Measurements from ENCODE around the gene ANKRD60.

ANKRD60 gene

DNA sequence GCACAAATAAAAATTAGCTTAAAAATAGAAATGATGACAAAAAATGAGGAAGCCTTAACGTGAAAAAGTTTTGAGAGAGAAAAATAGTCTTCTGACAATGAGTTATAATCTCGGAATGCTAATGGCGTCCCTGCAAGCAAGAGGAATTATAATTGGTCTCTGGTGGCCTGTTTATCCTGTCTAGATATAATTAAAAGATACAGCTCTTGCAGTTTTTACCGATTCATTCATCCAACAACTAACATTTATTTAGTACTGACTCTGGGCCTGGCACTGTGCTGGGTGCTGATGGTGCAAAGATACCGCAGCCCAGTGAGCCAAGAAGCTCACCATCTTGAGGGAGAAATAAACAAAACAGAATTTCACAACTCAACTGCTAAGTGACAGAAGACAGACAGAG lies 31.6 kb upstream of the ANKRD60 start:
- Histone ChIP-seq H3K4me3 (ENCODE audit: low read depth in 1 of 2, low read length in 1 of 2) (no peak overlapping the region), H3K9me3 (no peaks in the 10 kb centered on the region), H3K27ac (no peak overlapping the region), H3K36me3 (peaks cover 37% of the 10 kb centered on the region), H3K27me3 (no peaks in the 10 kb centered on the region), H3K4me1 (ENCODE audit: control insufficient read depth in 1 of 2, insufficient read depth in 1 of 2, low read depth in 1 of 2, low read length in 1 of 2) (peaks cover 8 to 11% of the 10 kb centered on the region in 2 experiments)
- TF ChIP-seq, protein P1, sequence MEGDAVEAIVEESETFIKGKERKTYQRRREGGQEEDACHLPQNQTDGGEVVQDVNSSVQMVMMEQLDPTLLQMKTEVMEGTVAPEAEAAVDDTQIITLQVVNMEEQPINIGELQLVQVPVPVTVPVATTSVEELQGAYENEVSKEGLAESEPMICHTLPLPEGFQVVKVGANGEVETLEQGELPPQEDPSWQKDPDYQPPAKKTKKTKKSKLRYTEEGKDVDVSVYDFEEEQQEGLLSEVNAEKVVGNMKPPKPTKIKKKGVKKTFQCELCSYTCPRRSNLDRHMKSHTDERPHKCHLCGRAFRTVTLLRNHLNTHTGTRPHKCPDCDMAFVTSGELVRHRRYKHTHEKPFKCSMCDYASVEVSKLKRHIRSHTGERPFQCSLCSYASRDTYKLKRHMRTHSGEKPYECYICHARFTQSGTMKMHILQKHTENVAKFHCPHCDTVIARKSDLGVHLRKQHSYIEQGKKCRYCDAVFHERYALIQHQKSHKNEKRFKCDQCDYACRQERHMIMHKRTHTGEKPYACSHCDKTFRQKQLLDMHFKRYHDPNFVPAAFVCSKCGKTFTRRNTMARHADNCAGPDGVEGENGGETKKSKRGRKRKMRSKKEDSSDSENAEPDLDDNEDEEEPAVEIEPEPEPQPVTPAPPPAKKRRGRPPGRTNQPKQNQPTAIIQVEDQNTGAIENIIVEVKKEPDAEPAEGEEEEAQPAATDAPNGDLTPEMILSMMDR (IDR thresholded peaks at IDR 0.05) = no peak

DNA sequence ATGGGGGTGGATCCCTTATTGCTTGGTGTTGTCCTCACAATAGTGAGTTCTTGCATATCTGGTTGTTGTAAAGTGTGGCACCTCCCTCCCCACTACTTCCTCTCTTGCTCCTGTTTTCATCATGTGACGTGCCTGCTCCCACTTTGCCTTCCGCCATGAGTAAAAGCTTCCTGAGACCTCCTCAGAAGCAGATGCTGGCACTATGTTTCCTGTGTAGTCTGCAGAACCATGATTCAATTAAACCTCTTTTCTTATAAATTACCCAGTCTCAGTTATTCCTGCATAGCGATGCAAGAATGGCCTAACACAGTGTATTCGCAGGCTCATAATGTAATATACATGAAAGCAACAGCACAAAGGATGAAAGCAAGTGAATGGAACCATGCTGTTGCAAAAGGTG lies 28.4 kb upstream of the ANKRD60 start:
- no peaks in the 10 kb centered on the region for H3K27me3 ChIP-seq
- H3K4me3 ChIP-seq (ENCODE audit: low read depth in 1 of 2, low read length in 1 of 2) = no peak overlapping the region
- peak overlapping the region; percentile 52 for H3K27ac ChIP-seq
- peaks cover 9% of the 10 kb centered on the region for H3K36me3 ChIP-seq
- no peaks in the 10 kb centered on the region for H3K9me3 ChIP-seq
- H3K4me1 ChIP-seq (ENCODE audit: control insufficient read depth in 1 of 2, insufficient read depth in 1 of 2, low read depth in 1 of 2, low read length in 1 of 2) = peaks cover 8 to 11% of the 10 kb centered on the region in 2 experiments
- TF ChIP-seq, protein P1 (IDR thresholded peaks at IDR 0.05) = no peak

DNA sequence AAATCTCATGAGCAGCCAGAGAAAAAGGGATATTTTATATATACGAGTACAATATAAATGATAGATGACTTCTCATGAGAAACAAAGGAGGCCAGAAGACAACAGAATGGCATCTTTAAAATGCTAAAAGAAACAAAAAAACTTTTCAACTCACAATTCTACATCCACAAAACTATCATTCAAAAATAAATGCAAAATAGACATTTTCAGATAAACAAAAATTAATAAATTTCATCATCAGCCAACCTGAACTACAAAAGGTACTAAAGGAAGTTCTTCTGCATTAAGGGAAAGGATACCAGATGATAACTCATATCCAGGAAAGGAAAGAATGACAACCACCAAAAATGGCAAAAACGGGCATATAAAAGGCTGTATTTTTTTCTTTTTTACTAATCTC lies 27.9 kb upstream of the ANKRD60 start:
- Histone ChIP-seq H3K36me3 (peaks cover 8% of the 10 kb centered on the region), H3K4me1 (ENCODE audit: control insufficient read depth in 1 of 2, insufficient read depth in 1 of 2, low read depth in 1 of 2, low read length in 1 of 2) (peaks cover 8 to 11% of the 10 kb centered on the region in 2 experiments), H3K27ac (peak overlapping the region; percentile 52), H3K27me3 (no peaks in the 10 kb centered on the region), H3K4me3 (ENCODE audit: low read depth in 1 of 2, low read length in 1 of 2) (no peak overlapping the region), H3K9me3 (no peaks in the 10 kb centered on the region)
- TF ChIP-seq, protein P1 (IDR thresholded peaks at IDR 0.05) = no peak

DNA sequence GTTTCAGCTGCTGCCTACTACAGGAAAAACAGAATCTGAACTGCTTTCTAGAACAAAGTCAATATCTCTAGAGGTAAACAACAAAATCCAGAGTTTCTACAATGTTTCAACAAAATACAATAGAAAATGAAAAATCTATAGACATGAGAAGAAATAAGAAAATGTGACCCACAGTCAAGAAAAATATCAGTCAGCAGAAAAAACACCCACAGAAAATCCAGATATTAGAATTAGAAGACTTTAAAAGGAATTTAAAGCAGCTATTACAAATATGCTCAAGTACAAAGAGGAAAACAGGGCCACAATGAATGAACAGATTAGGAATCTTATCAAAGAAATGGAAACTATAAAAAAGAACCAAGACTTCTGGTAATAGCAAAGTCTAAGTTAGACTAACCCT lies 26.4 kb upstream of the ANKRD60 start:
- Histone ChIP-seq H3K4me1 (ENCODE audit: control insufficient read depth in 1 of 2, insufficient read depth in 1 of 2, low read depth in 1 of 2, low read length in 1 of 2) (peaks cover 8 to 11% of the 10 kb centered on the region in 2 experiments), H3K27ac (no peak overlapping the region), H3K9me3 (no peaks in the 10 kb centered on the region), H3K4me3 (ENCODE audit: low read depth in 1 of 2, low read length in 1 of 2) (no peak overlapping the region), H3K27me3 (no peaks in the 10 kb centered on the region), H3K36me3 (peaks cover 14% of the 10 kb centered on the region)
- TF ChIP-seq, protein P1 (IDR thresholded peaks at IDR 0.05) = no peak

DNA sequence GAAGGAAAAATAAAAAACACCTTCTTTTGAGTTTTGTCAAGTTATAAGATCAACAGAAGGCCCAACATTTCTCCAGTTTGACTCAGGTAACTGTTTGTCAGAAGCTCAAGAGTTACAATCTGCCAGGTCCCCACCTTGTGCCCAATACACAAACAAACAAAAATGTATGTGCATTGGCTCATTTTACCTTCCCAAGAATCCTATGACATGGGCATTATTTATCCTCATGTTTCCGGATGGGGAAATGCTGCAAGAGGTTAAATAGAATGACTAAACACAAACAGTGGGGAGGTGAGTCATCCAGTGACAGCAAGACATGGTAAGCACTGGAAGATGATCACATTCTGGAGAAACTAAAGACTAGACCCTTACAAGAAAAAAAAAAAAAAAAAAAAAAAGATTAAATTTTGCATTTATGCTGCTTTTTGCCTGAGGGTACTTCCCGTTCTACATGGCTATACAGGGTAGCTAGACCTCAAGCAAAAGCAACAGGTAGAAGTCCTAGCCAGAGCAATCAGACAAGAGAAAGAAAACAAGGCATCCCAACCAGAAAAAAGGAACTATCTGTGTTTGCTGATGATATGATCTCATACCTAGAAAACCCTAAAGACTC lies 23.6 kb upstream of the ANKRD60 start:
- Histone ChIP-seq H3K27ac (peak overlapping the region; percentile 55), H3K4me1 (ENCODE audit: control insufficient read depth in 1 of 2, insufficient read depth in 1 of 2, low read depth in 1 of 2, low read length in 1 of 2) (peaks cover 8 to 11% of the 10 kb centered on the region in 2 experiments), H3K4me3 (ENCODE audit: low read depth in 1 of 2, low read length in 1 of 2) (no peak overlapping the region), H3K27me3 (no peaks in the 10 kb centered on the region), H3K36me3 (peaks cover 39% of the 10 kb centered on the region), H3K9me3 (no peaks in the 10 kb centered on the region)
- TF ChIP-seq, protein P1 (IDR thresholded peaks at IDR 0.05) = no peak

Data from neutrophil (primary cell).